HepG2 (cell line): ENCODE measurements around the gene FAM98A. TPM values are rescaled to one million over a fixed set of nuclear protein-coding genes. Genes with fewer than 3 reads are reported as not detected.

Experiments used
- ATAC-seq: fragments of 200-7000 bp; cut with Tn5 transposase; 3 replicates; pipeline ENCODE4 v1.9.1; 2020; ENCODE audit warnings: mild to moderate bottlenecking, moderate library complexity
- BruUV-seq: library from RNA; stranded (reverse); fragments of 400-500 nt; replicated peaks from 2 replicates; lab custom pipeline; 2021; lab: Mats Ljungman, UMichigan
- CTCF ChIA-PET: fragments of 300-600 bp; formaldehyde crosslinking; extraction: SDS; loops from one replicate; lab custom pipeline; 2021; ENCODE audit warnings: low total read pairs, inconsistent platforms, low intra/inter-chr PET ratio; lab: Yijun Ruan, JAX
- POLR2A ChIA-PET: fragments of 350-600 bp; sonication (Branson Sonifier 250); formaldehyde crosslinking; loops from one replicate; lab custom pipeline; 2020; ENCODE audit warnings: antibody characterized with exemption, inconsistent platforms; lab: Yijun Ruan, JAX
- DNase-seq: peaks from one replicate; pipeline ENCODE4 v3.0.0-alpha.2; 2015; ENCODE audit warnings: low spot score
- FAIRE-seq: peaks from 3 replicates; lab custom pipeline; 2011; peaks lifted over from hg19 to GRCh38; lab: Jason Lieb, UNC
- H2AFZ ChIP-seq: one replicate; pipeline ENCODE4 v1.6.1; 2011; ENCODE audit warnings: low read length, inconsistent platforms
- H3K27ac ChIP-seq: fragments of 300-600 bp; 3 replicates; pipeline ENCODE4 v1.8.0; 2011; ENCODE audit warnings: mixed run types, mild to moderate bottlenecking, mixed read lengths, low read length, inconsistent platforms; ENCODE audit not compliant: insufficient read depth; ENCODE audit errors: extremely low read length
- H3K27me3 ChIP-seq, 2 experiments: fragments of 200-600 bp in 1 of 2; 2 replicates in 1 of 2; 3 replicates in 1 of 2; pipeline versions ENCODE4 v1.6.0 to v1.8.0; 2011; ENCODE audit warnings: low read length in 2 of 2, mild to moderate bottlenecking in 2 of 2, moderate library complexity in 2 of 2, inconsistent platforms in 1 of 2; ENCODE audit not compliant: insufficient read depth in 2 of 2, control insufficient read depth in 1 of 2
- H3K36me3 ChIP-seq, 2 experiments: fragments of 200-600 bp in 1 of 2; replicated peaks in 1 of 2; 2 replicates in 1 of 2; 3 replicates in 1 of 2; pipeline versions ENCODE4 v1.5.1 to v1.8.0; 2011; ENCODE audit warnings: low read length in 2 of 2, inconsistent platforms in 1 of 2; ENCODE audit not compliant: insufficient read depth in 2 of 2, control insufficient read depth in 1 of 2
- H3K4me1 ChIP-seq: 2 replicates; pipeline ENCODE4 v1.5.1; 2012; ENCODE audit warnings: low read length, inconsistent platforms; ENCODE audit not compliant: insufficient read depth
- H3K4me2 ChIP-seq: 2 replicates; pipeline ENCODE4 v1.6.0; 2011; ENCODE audit warnings: low read depth, low read length, inconsistent platforms
- H3K4me3 ChIP-seq, 3 experiments: fragments of 200-600 bp in 1 of 3; sonication (generic), shearing (Covaris generic) in 1 of 3; replicated peaks in 1 of 3; 2 replicates each; pipeline ENCODE4 v1.5.1; 2011 to 2016; ENCODE audit warnings: low read length in 3 of 3, inconsistent platforms in 2 of 3, low read depth in 2 of 3, mild to moderate bottlenecking in 2 of 3, control low read depth in 1 of 3, mixed read lengths in 1 of 3; ENCODE audit not compliant: insufficient read depth in 1 of 3
- H3K79me2 ChIP-seq: one replicate; pipeline ENCODE4 v1.6.1; 2011; ENCODE audit warnings: low read length, inconsistent platforms; ENCODE audit not compliant: insufficient read depth
- H3K9ac ChIP-seq: 2 replicates; pipeline ENCODE4 v1.6.0; 2011; ENCODE audit warnings: mild to moderate bottlenecking, low read depth, low read length, inconsistent platforms; ENCODE audit not compliant: insufficient read depth
- H3K9me3 ChIP-seq: 2 replicates; pipeline ENCODE4 v1.5.1; 2012; ENCODE audit warnings: mild to moderate bottlenecking, low read length
- H4K20me1 ChIP-seq: 2 replicates; pipeline ENCODE4 v1.6.0; 2011; ENCODE audit warnings: inconsistent platforms, mild to moderate bottlenecking, low read length, moderate library complexity; ENCODE audit not compliant: insufficient read depth
- ELF4 ChIP-seq: sonication (generic); formaldehyde crosslinking; IDR thresholded peaks from 2 replicates; pipeline ENCODE4 v1.5.0; 2020; ENCODE audit warnings: missing genetic modification reagents, mild to moderate bottlenecking, moderate library complexity, borderline replicate concordance
- KAT2B ChIP-seq: fragments of 150-350 bp; IDR thresholded peaks from 2 replicates; pipeline ENCODE4 v1.6.1; 2014; ENCODE audit warnings: low read depth, low read length, borderline replicate concordance
- MIER2 ChIP-seq: IDR thresholded peaks from 2 replicates; pipeline ENCODE4 v1.6.1; 2016; ENCODE audit warnings: missing biosample characterization, missing genetic modification reagents
- PAF1 ChIP-seq: IDR thresholded peaks from 2 replicates; pipeline ENCODE4 v1.6.1; 2016; ENCODE audit warnings: missing genetic modification reagents, missing compliant biosample characterization
- PHB2 ChIP-seq: fragments of 450-650 bp; IDR thresholded peaks from 2 replicates; pipeline ENCODE4 v1.6.1; 2018; ENCODE audit not compliant: partially characterized antibody
- POLR2G ChIP-seq: fragments of 200-400 bp; formaldehyde crosslinking; IDR thresholded peaks from 2 replicates; pipeline ENCODE4 v1.6.1; 2018; ENCODE audit warnings: mild to moderate bottlenecking, low read depth, low read length, moderate library complexity
- SIX1 ChIP-seq: sonication (generic); formaldehyde crosslinking; IDR thresholded peaks from 2 replicates; pipeline ENCODE4 v1.4.0; 2020; ENCODE audit warnings: missing genetic modification reagents, borderline replicate concordance
- SMAD1 ChIP-seq: sonication (generic); formaldehyde crosslinking; IDR thresholded peaks from 2 replicates; pipeline ENCODE4 v1.4.0; 2020; ENCODE audit warnings: missing genetic modification reagents, low read depth, mild to moderate bottlenecking, borderline replicate concordance
- SOX13 ChIP-seq, 3 experiments: fragments of 450-650 bp in 1 of 3; sonication (generic) in 1 of 3; formaldehyde crosslinking in 1 of 3; IDR thresholded peaks in 2 of 3; conservative IDR thresholded peaks in 1 of 3; 2 replicates each; pipeline versions ENCODE4 v1.5.0 to v1.6.1; 2016 to 2020; ENCODE audit warnings: antibody characterized with exemption in 1 of 3, mild to moderate bottlenecking in 1 of 3, missing compliant biosample characterization in 1 of 3, missing genetic modification reagents in 1 of 3, moderate library complexity in 1 of 3
- ZNF441 ChIP-seq: sonication (generic); formaldehyde crosslinking; IDR thresholded peaks from 2 replicates; pipeline ENCODE4 v1.7.0; 2021; ENCODE audit warnings: missing genetic modification reagents, borderline replicate concordance
- WGBS: methylation state at CpG from one replicate; pipeline ENCODE4 v1.1.6; 2017; ENCODE audit warnings: low lambda C conversion rate; 5-methylcytosine and 5-hydroxymethylcytosine counted together
- in situ Hi-C: cut with HindIII; loops from 2 replicates; pipeline ENCODE4 v1.10.0; 2017; ENCODE audit warnings: low pct_unique_long_range_greater_than_20kb; ENCODE audit not compliant: extremely low pct_ligation_motif_present
- intact Hi-C: fragments of 100-400 bp; cut with micrococcal nuclease; formaldehyde crosslinking; loops from one replicate; pipeline ENCODE4 v1.10.0; 2022; ENCODE audit not compliant: unreplicated experiment
- polyA plus RNA-seq, 8 experiments: library from polyadenylated mRNA; depleted of rRNA in 3 of 8; stranded (reverse) in 7 of 8; unstranded in 1 of 8; fragments of >200 nt; fragmentation: Illumina TruSeq in 4 of 8; extraction: Trizol in 4 of 8; gene quantifications; 2 replicates each; pipeline versions ENCODE4 v1.2.1 to v1.2.3, GENCODE V29; 2011 to 2016; ENCODE audit warnings: low read depth in 4 of 8, missing spikeins in 1 of 8, mixed read lengths in 1 of 8; ENCODE audit not compliant: insufficient read depth in 1 of 8
- total RNA-seq, 5 experiments: library from RNA; depleted of rRNA; stranded (reverse); fragments of >200 nt; fragmentation: Illumina TruSeq; extraction: Trizol; gene quantifications; 2 replicates each; pipeline ENCODE4 v1.2.3, GENCODE V29; 2016; ENCODE audit warnings: low read depth in 1 of 5
- TF ChIP-seq, protein P1 (sequence below): IDR thresholded peaks from 2 replicates; pipeline ENCODE4 v1.6.1; 2018; ENCODE audit warnings: missing genetic modification reagents, mild to moderate bottlenecking, missing compliant biosample characterization
- TF ChIP-seq, protein P2 (sequence below): sonication (generic); formaldehyde crosslinking; IDR thresholded peaks from 2 replicates; pipeline ENCODE4 v1.8.0; 2022; ENCODE audit warnings: mild to moderate bottlenecking, missing genetic modification reagents, moderate library complexity
- TF ChIP-seq, protein P3 (sequence below): conservative IDR thresholded peaks from 2 replicates; pipeline ENCODE4 v1.6.1; 2018; ENCODE audit warnings: missing genetic modification reagents
- TF ChIP-seq, protein P4 (sequence below): sonication (generic); formaldehyde crosslinking; IDR thresholded peaks from 2 replicates; pipeline ENCODE4 v1.4.0; 2020; ENCODE audit warnings: mild to moderate bottlenecking, missing genetic modification reagents, borderline replicate concordance
- TF ChIP-seq, protein P5 (sequence below): sonication (generic); formaldehyde crosslinking; IDR thresholded peaks from 2 replicates; pipeline ENCODE4 v1.4.0; 2020; ENCODE audit warnings: missing genetic modification reagents
- TF ChIP-seq, protein P6 (sequence below): sonication (generic); formaldehyde crosslinking; IDR thresholded peaks from 2 replicates; pipeline ENCODE4 v1.4.0; 2020; ENCODE audit warnings: mild to moderate bottlenecking, missing genetic modification reagents

The FAM98A gene
- total and polyA plus RNA-seq, 2 of the 13 experiments (the other 11 are each of a cell fraction or from before 2014, with no cell fraction given): 44.0 to 61.4 TPM

DNA sequence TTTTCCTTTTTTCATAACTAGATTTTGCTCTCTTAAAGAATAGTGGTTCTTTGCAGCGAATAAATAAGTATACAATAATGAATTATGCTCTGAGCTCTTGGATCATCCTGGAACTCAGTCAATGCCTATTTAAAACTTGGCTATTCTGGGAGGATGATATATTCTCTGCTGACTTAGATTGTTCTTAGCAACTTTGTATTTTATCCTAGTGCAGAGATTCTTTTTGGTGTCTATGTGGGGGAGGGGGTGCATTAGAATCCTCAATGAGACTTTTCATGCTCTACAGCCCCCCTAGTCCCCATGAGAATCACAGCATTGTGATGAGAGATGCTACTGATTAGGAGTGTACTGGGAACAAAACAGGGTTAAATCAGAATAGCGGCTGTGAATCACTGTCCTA, 8.8 kb upstream of the FAM98A start (continued):
- TF ChIP-seq SOX13 (IDR thresholded peaks at IDR 0.05) (no peak), SOX13 (CRISPR knock-in tag; conservative IDR thresholded peaks at IDR 0.05 in 1 of 2, IDR thresholded peaks at IDR 0.05 in 1 of 2) (no peak), SMAD1 (no peak), PAF1 (CRISPR knock-in tag) (no peak), ELF4 (no peak), POLR2G (no peak), MIER2 (CRISPR knock-in tag) (no peak), ZNF441 (CRISPR knock-in tag) (no peak), KAT2B (no peak)
- TF ChIP-seq, protein P1, sequence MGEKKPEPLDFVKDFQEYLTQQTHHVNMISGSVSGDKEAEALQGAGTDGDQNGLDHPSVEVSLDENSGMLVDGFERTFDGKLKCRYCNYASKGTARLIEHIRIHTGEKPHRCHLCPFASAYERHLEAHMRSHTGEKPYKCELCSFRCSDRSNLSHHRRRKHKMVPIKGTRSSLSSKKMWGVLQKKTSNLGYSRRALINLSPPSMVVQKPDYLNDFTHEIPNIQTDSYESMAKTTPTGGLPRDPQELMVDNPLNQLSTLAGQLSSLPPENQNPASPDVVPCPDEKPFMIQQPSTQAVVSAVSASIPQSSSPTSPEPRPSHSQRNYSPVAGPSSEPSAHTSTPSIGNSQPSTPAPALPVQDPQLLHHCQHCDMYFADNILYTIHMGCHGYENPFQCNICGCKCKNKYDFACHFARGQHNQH (CRISPR knock-in tag): no peak

DNA sequence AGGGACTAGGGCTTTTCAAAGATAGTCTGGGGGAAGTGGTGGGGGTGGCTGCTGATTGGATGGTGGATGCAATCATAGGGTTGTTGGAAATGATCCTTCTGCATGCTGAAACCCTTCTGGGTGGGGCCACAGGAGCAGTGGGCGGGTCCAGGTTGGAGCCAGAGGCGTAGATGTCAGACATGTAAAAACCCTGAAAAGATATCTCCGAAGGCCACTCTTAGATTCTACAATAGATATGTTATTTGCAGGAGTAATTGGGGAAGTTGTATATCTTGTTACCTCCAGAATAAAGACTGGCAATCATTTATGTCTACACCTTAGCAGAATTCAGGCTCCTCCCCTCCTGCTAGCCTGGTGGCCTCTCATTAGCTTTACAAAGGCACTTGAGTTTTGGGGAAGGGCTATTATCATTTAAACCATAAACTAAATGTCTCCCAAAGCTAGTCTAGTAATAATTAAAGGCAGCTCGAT, 8.2 kb upstream of the FAM98A start:
- BruUV-seq: no TSS peak
- TF ChIP-seq, protein P2, sequence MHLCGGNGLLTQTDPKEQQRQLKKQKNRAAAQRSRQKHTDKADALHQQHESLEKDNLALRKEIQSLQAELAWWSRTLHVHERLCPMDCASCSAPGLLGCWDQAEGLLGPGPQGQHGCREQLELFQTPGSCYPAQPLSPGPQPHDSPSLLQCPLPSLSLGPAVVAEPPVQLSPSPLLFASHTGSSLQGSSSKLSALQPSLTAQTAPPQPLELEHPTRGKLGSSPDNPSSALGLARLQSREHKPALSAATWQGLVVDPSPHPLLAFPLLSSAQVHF: no peak
- TF ChIP-seq, protein P3, sequence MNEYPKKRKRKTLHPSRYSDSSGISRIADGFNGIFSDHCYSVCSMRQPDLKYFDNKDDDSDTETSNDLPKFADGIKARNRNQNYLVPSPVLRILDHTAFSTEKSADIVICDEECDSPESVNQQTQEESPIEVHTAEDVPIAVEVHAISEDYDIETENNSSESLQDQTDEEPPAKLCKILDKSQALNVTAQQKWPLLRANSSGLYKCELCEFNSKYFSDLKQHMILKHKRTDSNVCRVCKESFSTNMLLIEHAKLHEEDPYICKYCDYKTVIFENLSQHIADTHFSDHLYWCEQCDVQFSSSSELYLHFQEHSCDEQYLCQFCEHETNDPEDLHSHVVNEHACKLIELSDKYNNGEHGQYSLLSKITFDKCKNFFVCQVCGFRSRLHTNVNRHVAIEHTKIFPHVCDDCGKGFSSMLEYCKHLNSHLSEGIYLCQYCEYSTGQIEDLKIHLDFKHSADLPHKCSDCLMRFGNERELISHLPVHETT (CRISPR knock-in tag): no peak
- no peak for TF ChIP-seq SIX1
- TF ChIP-seq, protein P4, sequence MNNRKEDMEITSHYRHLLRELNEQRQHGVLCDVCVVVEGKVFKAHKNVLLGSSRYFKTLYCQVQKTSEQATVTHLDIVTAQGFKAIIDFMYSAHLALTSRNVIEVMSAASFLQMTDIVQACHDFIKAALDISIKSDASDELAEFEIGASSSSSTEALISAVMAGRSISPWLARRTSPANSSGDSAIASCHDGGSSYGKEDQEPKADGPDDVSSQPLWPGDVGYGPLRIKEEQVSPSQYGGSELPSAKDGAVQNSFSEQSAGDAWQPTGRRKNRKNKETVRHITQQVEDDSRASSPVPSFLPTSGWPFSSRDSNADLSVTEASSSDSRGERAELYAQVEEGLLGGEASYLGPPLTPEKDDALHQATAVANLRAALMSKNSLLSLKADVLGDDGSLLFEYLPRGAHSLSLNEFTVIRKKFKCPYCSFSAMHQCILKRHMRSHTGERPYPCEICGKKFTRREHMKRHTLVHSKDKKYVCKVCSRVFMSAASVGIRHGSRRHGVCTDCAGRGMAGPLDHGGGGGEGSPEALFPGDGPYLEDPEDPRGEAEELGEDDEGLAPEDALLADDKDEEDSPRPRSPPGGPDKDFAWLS (CRISPR knock-in tag): no peak
- TF ChIP-seq, protein P5, sequence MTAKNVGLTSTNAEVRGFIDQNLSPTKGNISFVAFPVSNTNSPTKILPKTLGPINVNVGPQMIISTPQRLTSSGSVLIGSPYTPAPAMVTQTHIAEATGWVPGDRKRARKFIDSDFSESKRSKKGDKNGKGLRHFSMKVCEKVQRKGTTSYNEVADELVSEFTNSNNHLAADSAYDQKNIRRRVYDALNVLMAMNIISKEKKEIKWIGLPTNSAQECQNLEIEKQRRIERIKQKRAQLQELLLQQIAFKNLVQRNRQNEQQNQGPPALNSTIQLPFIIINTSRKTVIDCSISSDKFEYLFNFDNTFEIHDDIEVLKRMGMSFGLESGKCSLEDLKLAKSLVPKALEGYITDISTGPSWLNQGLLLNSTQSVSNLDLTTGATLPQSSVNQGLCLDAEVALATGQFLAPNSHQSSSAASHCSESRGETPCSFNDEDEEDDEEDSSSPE (CRISPR knock-in tag): no peak
- TF ChIP-seq, protein P6, sequence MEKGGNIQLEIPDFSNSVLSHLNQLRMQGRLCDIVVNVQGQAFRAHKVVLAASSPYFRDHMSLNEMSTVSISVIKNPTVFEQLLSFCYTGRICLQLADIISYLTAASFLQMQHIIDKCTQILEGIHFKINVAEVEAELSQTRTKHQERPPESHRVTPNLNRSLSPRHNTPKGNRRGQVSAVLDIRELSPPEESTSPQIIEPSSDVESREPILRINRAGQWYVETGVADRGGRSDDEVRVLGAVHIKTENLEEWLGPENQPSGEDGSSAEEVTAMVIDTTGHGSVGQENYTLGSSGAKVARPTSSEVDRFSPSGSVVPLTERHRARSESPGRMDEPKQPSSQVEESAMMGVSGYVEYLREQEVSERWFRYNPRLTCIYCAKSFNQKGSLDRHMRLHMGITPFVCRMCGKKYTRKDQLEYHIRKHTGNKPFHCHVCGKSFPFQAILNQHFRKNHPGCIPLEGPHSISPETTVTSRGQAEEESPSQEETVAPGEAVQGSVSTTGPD (CRISPR knock-in tag): no peak
- no peak for TF ChIP-seq PHB2

More for the DNA sequence above, 8.2 kb upstream of the FAM98A start:
- WGBS: 20% methylated on average over 4 of the region's 4 CpGs
- Histone ChIP-seq H3K9ac (no peak overlapping the region), H3K4me1 (no peaks in the 10 kb centered on the region), H3K27ac (no peak overlapping the region), H3K36me3 (no peaks in the 10 kb centered on the region), H3K4me2 (no peak overlapping the region), H3K4me3 (no peak overlapping the region), H3K27me3 (peaks cover 0 to 6% of the 10 kb centered on the region in 2 experiments; a peak in 1 of 5 replicates), H4K20me1 (no peaks in the 10 kb centered on the region), H3K9me3 (no peaks in the 10 kb centered on the region; the same call in 1 of the 2 replicates), H2AFZ (no peak overlapping the region), H3K79me2 (no peaks in the 10 kb centered on the region)
- FAIRE-seq (no peak), DNase-seq (no peak), ATAC-seq (no peak)
- intact Hi-C loops: no loop called here
- ChIA-PET POLR2A (no interaction called here), CTCF (no interaction called here)
- in situ Hi-C loops: no loop called here
